Keratinocyte (primary cell): Measurements from ENCODE around the gene NFYC.

ENCODE experiments used
- EZH2 ChIP-seq: IDR thresholded peaks from one replicate; pipeline ENCODE4 v1.6.1; 2012; ENCODE audit warnings: inconsistent platforms, mild to moderate bottlenecking, low read length, moderate library complexity
- TF ChIP-seq, protein P1 (sequence below), 3 experiments: IDR thresholded peaks in 1 of 3; conservative IDR thresholded peaks in 1 of 3; optimal IDR thresholded peaks in 1 of 3; 2 replicates in 2 of 3; 3 replicates in 1 of 3; pipeline versions ENCODE3 to v1.5.1; 2011; ENCODE audit warnings: low read length in 3 of 3, mild to moderate bottlenecking in 3 of 3, moderate library complexity in 2 of 3, control low read depth in 1 of 3, inconsistent platforms in 1 of 3; ENCODE audit not compliant: insufficient read depth in 2 of 3; ENCODE audit errors: extremely low read depth in 1 of 3

DNA sequence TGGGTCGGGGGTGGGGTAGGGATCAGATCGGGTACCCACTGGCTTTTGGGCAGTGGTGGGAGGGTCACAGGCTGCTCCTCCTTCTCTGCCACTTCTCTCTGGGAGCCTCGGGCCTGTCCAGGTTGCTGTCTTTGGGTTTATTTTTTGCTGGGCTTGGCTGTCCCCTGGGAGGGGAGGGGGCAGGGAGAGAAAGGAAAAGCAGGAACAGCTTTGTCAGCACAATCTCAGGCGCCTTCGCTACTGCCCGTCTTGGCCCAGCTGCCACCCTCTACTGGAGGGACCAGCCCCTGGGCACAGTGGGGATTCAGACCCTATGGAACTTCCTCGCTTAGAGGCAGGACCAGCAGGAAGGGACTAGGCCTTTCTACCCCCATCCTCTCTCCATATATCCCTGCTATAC lies 100.5 kb downstream of the NFYC start:
- TF ChIP-seq, protein P1, sequence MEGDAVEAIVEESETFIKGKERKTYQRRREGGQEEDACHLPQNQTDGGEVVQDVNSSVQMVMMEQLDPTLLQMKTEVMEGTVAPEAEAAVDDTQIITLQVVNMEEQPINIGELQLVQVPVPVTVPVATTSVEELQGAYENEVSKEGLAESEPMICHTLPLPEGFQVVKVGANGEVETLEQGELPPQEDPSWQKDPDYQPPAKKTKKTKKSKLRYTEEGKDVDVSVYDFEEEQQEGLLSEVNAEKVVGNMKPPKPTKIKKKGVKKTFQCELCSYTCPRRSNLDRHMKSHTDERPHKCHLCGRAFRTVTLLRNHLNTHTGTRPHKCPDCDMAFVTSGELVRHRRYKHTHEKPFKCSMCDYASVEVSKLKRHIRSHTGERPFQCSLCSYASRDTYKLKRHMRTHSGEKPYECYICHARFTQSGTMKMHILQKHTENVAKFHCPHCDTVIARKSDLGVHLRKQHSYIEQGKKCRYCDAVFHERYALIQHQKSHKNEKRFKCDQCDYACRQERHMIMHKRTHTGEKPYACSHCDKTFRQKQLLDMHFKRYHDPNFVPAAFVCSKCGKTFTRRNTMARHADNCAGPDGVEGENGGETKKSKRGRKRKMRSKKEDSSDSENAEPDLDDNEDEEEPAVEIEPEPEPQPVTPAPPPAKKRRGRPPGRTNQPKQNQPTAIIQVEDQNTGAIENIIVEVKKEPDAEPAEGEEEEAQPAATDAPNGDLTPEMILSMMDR (optimal IDR thresholded peaks at IDR 0.05 in 1 of 3, IDR thresholded peaks at IDR 0.05 in 1 of 3, conservative IDR thresholded peaks at IDR 0.05 in 1 of 3; ENCODE audit: extremely low read depth in 1 of 3, insufficient read depth in 2 of 3, low read length in 3 of 3), result no peak
- TF ChIP-seq EZH2, result no peak
